IPS-20b (cell line): Measurements from ENCODE around the gene ASCL5.
A peak's percentile ranks its signal among the peaks of the same experiment; 100 is the strongest.

Source experiments
- H3K27ac ChIP-seq: one replicate; pipeline ENCODE4 v1.5.1; 2013; ENCODE audit warnings: low read length
- H3K27me3 ChIP-seq: 2 replicates; pipeline ENCODE4 v1.6.1; 2013; ENCODE audit warnings: mild to moderate bottlenecking, low read length, inconsistent platforms; ENCODE audit not compliant: insufficient read depth
- H3K36me3 ChIP-seq: 2 replicates; pipeline ENCODE4 v1.6.1; 2013; ENCODE audit warnings: low read depth, mild to moderate bottlenecking, inconsistent platforms, low read length, moderate library complexity; ENCODE audit not compliant: insufficient read depth
- H3K4me1 ChIP-seq: 2 replicates; pipeline ENCODE4 v1.6.1; 2013; ENCODE audit warnings: mild to moderate bottlenecking, control low read depth, inconsistent platforms, low read length, moderate library complexity; ENCODE audit not compliant: insufficient read depth
- H3K4me3 ChIP-seq: 2 replicates; pipeline ENCODE4 v1.5.1; 2013; ENCODE audit warnings: mild to moderate bottlenecking, low read length, inconsistent platforms
- H3K9ac ChIP-seq: 2 replicates; pipeline ENCODE4 v1.6.1; 2013; ENCODE audit warnings: low read depth, mild to moderate bottlenecking, inconsistent platforms, low read length, moderate library complexity
- H3K9me3 ChIP-seq: 2 replicates; pipeline ENCODE4 v1.6.1; 2013; ENCODE audit warnings: mild to moderate bottlenecking, low read depth, low read length, inconsistent platforms; ENCODE audit not compliant: insufficient read depth

Gene ASCL5

GRCh38 chr1:201113451-201114244, 13.3 kb downstream of the ASCL5 start:
- H3K27me3 ChIP-seq, result peaks cover 61% of the 10 kb centered on the region
- H3K27ac ChIP-seq, result no peak overlapping the region
- no peaks in the 10 kb centered on the region for H3K36me3 ChIP-seq
- 0 out of 2 replicates have a peak, but pooled peaks cover 2% of the 10 kb centered on the region for H3K4me1 ChIP-seq
- peak overlapping the region; percentile 74; the same call in 1 of the 2 replicates for H3K4me3 ChIP-seq
- H3K9me3 ChIP-seq, result no peaks in the 10 kb centered on the region
- H3K9ac ChIP-seq, result peak overlapping the region; percentile 42; the same call in 1 of the 2 replicates

- peaks cover 54% of the 10 kb centered on the region for H3K27me3 ChIP-seq
- no peaks in the 10 kb centered on the region for H3K9me3 ChIP-seq
- H3K9ac ChIP-seq, result no peak overlapping the region
- H3K36me3 ChIP-seq, result no peaks in the 10 kb centered on the region
- no peak overlapping the region for H3K4me3 ChIP-seq
- H3K27ac ChIP-seq, result no peak overlapping the region
- H3K4me1 ChIP-seq, result no peaks in the 10 kb centered on the region; the same call in 1 of the 2 replicates
Observed at GRCh38 chr1:201112926-201113325, 14.1 kb downstream of the ASCL5 start.

GRCh38 chr1:201112173-201112731, 14.7 kb downstream of the ASCL5 start, which contains the start of gene CACNA1S:
TSS of gene CACNA1S (minus strand) at chr1:201112426. CDS start at chr1:201112339, 87 bp downstream.
- Histone ChIP-seq H3K27ac (no peak within 1 kb of the TSS), H3K9me3 (no peaks in the 10 kb centered on the region), H3K4me3 (no peak within 1 kb of the TSS), H3K27me3 (peaks cover 47% of the 10 kb centered on the region), H3K9ac (no peak within 1 kb of the TSS), H3K36me3 (no peaks in the 10 kb centered on the region), H3K4me1 (no peaks in the 10 kb centered on the region; the same call in 1 of the 2 replicates)

GRCh38 chr1:201111672-201112071, 15.3 kb downstream of the ASCL5 start:
- H3K27me3 ChIP-seq, result peaks cover 41% of the 10 kb centered on the region
- no peaks in the 10 kb centered on the region for H3K9me3 ChIP-seq
- H3K4me3 ChIP-seq, result no peak overlapping the region
- H3K36me3 ChIP-seq, result no peaks in the 10 kb centered on the region
- H3K4me1 ChIP-seq, result no peaks in the 10 kb centered on the region; the same call in 1 of the 2 replicates
- H3K27ac ChIP-seq, result no peak overlapping the region
- no peak overlapping the region for H3K9ac ChIP-seq

GRCh38 chr1:201111156-201111555, 15.8 kb downstream of the ASCL5 start:
- Histone ChIP-seq H3K4me1 (no peaks in the 10 kb centered on the region; the same call in 1 of the 2 replicates), H3K36me3 (no peaks in the 10 kb centered on the region), H3K9me3 (no peaks in the 10 kb centered on the region), H3K27ac (no peak overlapping the region), H3K4me3 (no peak overlapping the region), H3K9ac (no peak overlapping the region), H3K27me3 (peaks cover 36% of the 10 kb centered on the region)

GRCh38 chr1:201110616-201111015, 16.4 kb downstream of the ASCL5 start:
- Histone ChIP-seq H3K27me3 (peaks cover 30% of the 10 kb centered on the region), H3K4me3 (no peak overlapping the region), H3K36me3 (no peaks in the 10 kb centered on the region), H3K9ac (no peak overlapping the region), H3K27ac (no peak overlapping the region), H3K9me3 (no peaks in the 10 kb centered on the region), H3K4me1 (no peaks in the 10 kb centered on the region; the same call in 1 of the 2 replicates)

- H3K27me3 ChIP-seq, result peaks cover 29% of the 10 kb centered on the region
- no peak overlapping the region for H3K27ac ChIP-seq
- no peaks in the 10 kb centered on the region; the same call in 1 of the 2 replicates for H3K4me1 ChIP-seq
- H3K9me3 ChIP-seq, result no peaks in the 10 kb centered on the region
- H3K4me3 ChIP-seq, result no peak overlapping the region
- H3K36me3 ChIP-seq, result no peaks in the 10 kb centered on the region
- H3K9ac ChIP-seq, result no peak overlapping the region
Observed at GRCh38 chr1:201110138-201110537, 16.8 kb downstream of the ASCL5 start.

- H3K4me1 ChIP-seq, result no peaks in the 10 kb centered on the region; the same call in 1 of the 2 replicates
- H3K36me3 ChIP-seq, result no peaks in the 10 kb centered on the region
- H3K4me3 ChIP-seq, result no peak overlapping the region
- no peaks in the 10 kb centered on the region for H3K9me3 ChIP-seq
- peaks cover 25% of the 10 kb centered on the region for H3K27me3 ChIP-seq
- H3K9ac ChIP-seq, result no peak overlapping the region
- no peak overlapping the region for H3K27ac ChIP-seq
Observed at GRCh38 chr1:201109651-201110050, 17.3 kb downstream of the ASCL5 start.

GRCh38 chr1:201108614-201109013, 18.4 kb downstream of the ASCL5 start:
- no peaks in the 10 kb centered on the region for H3K36me3 ChIP-seq
- no peak overlapping the region for H3K4me3 ChIP-seq
- no peaks in the 10 kb centered on the region for H3K9me3 ChIP-seq
- no peak overlapping the region for H3K9ac ChIP-seq
- H3K4me1 ChIP-seq, result no peaks in the 10 kb centered on the region; the same call in 1 of the 2 replicates
- peaks cover 15% of the 10 kb centered on the region for H3K27me3 ChIP-seq
- H3K27ac ChIP-seq, result no peak overlapping the region

- H3K27me3 ChIP-seq, result peaks cover 5% of the 10 kb centered on the region; the same call in 1 of the 2 replicates
- no peaks in the 10 kb centered on the region; the same call in 1 of the 2 replicates for H3K4me1 ChIP-seq
- H3K9ac ChIP-seq, result no peak overlapping the region
- H3K4me3 ChIP-seq, result no peak overlapping the region
- no peak overlapping the region for H3K27ac ChIP-seq
- H3K36me3 ChIP-seq, result no peaks in the 10 kb centered on the region
- H3K9me3 ChIP-seq, result no peaks in the 10 kb centered on the region
Observed at GRCh38 chr1:201105688-201106087, 21.3 kb downstream of the ASCL5 start.

- Histone ChIP-seq H3K36me3 (no peaks in the 10 kb centered on the region), H3K9me3 (no peaks in the 10 kb centered on the region), H3K27me3 (peaks cover 5% of the 10 kb centered on the region; the same call in 1 of the 2 replicates)
Observed at GRCh38 chr1:201104141-201104540, 22.8 kb downstream of the ASCL5 start.

More at GRCh38 chr1:201104141-201104540, 22.8 kb downstream of the ASCL5 start:
- Histone ChIP-seq H3K27ac (no peak overlapping the region), H3K4me1 (no peaks in the 10 kb centered on the region; the same call in 1 of the 2 replicates), H3K9ac (no peak overlapping the region), H3K4me3 (no peak overlapping the region)
